ENCODE measurements around the gene TCF12. TPM values are rescaled to one million over a fixed set of nuclear protein-coding genes. Genes with fewer than 3 reads are reported as not detected.

The TCF12 gene
- total RNA-seq, 1 donor from 2014 or later, result 68.9 TPM

DNA sequence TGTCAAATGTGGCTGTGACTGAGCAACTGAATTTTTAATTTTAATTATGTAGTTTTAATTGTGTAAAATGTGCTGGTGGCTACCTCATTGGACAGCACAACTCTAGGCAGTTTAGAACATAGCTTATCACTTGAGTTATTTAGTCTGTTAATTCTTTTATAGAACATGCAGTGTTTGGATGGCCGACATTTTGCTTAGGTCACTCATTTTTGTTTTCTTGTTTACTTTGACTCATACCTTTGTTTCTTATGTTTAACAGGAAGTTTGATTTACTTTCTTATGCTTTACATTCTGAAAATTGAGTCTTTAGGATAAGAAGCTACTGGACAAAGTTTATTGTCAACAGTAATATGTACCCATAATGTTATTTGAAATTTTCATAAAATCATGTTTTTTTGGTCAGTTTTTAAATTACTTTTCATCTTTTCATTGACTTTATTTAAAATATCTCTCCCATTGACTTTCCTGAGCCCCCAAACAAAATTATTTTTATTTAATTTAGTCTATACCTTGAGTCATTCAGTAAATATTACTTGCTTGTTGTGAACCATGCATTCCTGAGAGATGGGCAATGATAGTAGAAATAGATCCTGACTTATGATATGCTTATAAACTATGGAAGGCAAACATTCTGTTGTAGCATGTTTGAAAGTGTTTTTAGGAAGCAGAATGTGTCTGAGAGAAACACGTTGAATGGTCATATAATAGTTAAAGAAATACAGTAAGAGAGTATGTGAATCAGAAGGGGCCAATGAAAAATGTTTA lies 60.6 kb downstream of the TCF12 start:
- TF ChIP-seq, protein P1, sequence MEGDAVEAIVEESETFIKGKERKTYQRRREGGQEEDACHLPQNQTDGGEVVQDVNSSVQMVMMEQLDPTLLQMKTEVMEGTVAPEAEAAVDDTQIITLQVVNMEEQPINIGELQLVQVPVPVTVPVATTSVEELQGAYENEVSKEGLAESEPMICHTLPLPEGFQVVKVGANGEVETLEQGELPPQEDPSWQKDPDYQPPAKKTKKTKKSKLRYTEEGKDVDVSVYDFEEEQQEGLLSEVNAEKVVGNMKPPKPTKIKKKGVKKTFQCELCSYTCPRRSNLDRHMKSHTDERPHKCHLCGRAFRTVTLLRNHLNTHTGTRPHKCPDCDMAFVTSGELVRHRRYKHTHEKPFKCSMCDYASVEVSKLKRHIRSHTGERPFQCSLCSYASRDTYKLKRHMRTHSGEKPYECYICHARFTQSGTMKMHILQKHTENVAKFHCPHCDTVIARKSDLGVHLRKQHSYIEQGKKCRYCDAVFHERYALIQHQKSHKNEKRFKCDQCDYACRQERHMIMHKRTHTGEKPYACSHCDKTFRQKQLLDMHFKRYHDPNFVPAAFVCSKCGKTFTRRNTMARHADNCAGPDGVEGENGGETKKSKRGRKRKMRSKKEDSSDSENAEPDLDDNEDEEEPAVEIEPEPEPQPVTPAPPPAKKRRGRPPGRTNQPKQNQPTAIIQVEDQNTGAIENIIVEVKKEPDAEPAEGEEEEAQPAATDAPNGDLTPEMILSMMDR (conservative IDR thresholded peaks at IDR 0.05; ENCODE audit: low read depth, low read length), result no peak
- no peak overlapping the region for H3K4me3 ChIP-seq (ENCODE audit: low read depth, low read length)

DNA sequence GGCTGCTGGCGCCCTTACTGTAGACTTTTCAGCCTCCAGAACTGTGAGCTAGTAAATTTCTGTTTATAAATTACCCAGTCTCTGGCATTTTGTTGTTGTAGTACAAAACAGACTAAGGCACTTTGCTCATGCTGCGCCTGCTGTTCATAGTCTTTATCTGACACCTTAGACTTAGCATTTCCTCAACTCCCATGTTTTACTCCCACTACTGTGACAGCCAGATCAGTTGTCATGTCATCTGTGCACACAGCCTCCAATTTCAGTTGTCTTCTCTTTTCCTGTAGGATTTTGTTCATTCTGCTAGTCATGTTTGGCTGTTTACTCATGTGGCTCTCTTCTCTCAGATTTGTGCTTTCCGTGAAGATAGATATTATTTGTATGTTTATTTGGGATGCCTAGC lies 62.0 kb downstream of the TCF12 start:
- TF ChIP-seq, protein P1 (conservative IDR thresholded peaks at IDR 0.05; ENCODE audit: low read depth, low read length), result no peak
- no peak for DNase-seq (ENCODE audit: low read depth)
- no peak overlapping the region for H3K4me3 ChIP-seq (ENCODE audit: low read depth, low read length)

More for the DNA sequence above, 60.6 kb downstream of the TCF12 start:
- DNase-seq (ENCODE audit: low read depth), result no peak

DNA sequence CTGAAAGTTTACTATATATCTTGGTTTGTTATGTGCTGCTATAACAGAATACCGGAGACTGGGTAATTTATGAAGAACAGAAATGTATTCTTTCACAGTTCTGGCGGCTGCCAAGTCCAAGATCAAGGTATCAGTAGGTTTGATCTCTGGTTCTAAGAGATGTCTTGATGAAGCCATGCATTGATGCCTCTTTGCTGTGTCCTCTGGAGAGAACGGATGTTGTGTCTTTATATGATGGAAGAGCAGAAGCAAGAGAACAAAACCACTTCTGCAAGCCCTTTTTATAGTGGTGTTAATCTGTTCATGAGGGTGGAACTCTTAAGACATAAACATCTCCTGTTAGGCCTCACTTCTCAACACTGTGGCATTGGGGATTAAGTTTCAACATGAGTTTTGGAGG lies 62.7 kb downstream of the TCF12 start:
- no peak for DNase-seq (ENCODE audit: low read depth)
- H3K4me3 ChIP-seq (ENCODE audit: low read depth, low read length), result no peak overlapping the region
- TF ChIP-seq, protein P1 (conservative IDR thresholded peaks at IDR 0.05; ENCODE audit: low read depth, low read length), result no peak

DNA sequence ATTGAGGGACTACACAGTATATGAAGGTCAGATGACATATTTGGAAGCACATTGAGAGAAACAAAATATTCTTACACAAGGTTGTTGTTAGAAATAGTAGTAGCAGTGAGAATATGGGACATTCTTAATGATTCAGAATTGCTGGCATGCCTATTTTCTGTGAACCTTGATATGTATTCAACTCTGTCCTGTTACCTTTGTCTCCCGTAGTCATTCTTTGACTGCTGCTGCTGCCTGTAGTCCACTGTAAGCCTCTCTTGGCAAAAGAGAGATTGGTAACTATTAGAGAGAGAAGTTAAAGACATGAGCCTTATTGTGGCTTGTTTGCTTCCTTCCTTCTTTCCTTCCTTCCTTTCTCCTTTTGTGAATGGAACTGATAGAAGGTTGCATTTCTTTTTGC lies 64.5 kb downstream of the TCF12 start:
- H3K4me3 ChIP-seq (ENCODE audit: low read depth, low read length), result no peak overlapping the region
- DNase-seq (ENCODE audit: low read depth), result no peak
- TF ChIP-seq, protein P1 (conservative IDR thresholded peaks at IDR 0.05; ENCODE audit: low read depth, low read length), result no peak

DNA sequence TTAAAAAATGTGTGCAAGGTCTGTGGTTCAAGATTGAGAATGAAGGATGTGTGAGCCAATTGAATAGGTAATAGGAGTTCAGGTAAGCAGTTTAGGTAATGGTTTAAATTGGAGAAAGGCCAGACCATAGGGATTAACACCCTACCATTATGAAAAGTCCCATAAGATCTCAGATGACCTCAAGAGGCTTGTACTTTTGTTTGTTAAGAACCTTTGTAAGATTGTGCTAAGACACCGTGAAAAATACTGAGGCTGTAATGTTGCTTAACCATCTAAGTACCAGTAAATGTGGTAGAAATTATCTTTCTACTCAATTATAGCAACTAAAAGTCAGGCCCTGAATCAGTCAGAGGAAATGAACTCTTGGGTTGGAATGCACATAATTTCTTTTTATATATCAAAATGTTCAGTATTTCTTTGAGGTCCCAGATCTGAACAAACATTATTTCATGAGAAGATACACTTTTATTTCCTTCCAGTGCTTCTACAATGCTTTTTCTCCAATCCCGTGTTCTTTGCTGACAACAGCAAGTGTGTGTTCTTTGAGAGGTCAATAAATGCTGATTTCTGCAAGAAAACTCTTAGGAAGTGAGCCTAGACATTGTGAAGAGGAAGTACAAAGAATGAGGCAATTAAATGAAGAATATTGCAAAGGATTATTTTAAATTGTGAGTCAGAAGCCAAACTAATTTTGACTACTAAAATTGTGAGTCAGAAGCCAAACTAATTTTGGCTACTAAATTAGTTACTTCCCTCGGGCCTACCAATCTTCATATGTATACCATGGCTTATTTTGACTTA lies 66.4 kb downstream of the TCF12 start:
- no peak overlapping the region for H3K4me3 ChIP-seq (ENCODE audit: low read depth, low read length)
- TF ChIP-seq, protein P1 (conservative IDR thresholded peaks at IDR 0.05; ENCODE audit: low read depth, low read length), result no peak
- no peak for DNase-seq (ENCODE audit: low read depth)

DNA sequence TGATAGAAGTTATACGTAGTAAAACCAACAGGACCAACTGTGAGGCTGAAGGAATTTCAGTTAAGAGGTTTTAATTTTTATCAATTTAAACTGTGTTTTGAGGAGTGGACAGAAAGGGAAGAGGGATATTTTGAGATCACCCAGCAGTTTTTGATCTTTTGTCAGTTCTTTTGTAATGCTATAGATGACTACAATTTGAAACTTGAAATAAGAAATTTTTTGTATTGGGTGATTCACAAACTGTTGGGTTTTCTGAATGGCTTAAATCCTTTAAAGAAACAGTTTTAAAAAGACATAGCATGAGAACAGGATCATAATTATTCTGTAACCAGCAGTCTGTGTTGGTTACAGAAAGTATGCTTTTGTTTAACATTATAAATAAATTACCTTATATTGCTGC lies 67.4 kb downstream of the TCF12 start:
- TF ChIP-seq, protein P1 (conservative IDR thresholded peaks at IDR 0.05; ENCODE audit: low read depth, low read length), result no peak
- DNase-seq (ENCODE audit: low read depth), result no peak
- H3K4me3 ChIP-seq (ENCODE audit: low read depth, low read length), result no peak overlapping the region
